HG03095 (cell line): ENCODE data around the gene CNGA3.

Source experiments
- ATAC-seq: cut with Tn5 transposase; IDR thresholded peaks from one replicate; pipeline ENCODE4 v1.9.1; 2021; ENCODE audit warnings: moderate library complexity; ENCODE audit not compliant: unreplicated experiment

Gene CNGA3

GRCh38 chr2:98327776-98328175 lies 18.5 kb upstream of the CNGA3 start:
- ATAC-seq, result no peak

GRCh38 chr2:98329549-98329948 lies 16.7 kb upstream of the CNGA3 start:
- ATAC-seq, result no peak

GRCh38 chr2:98332989-98333388 lies 13.3 kb upstream of the CNGA3 start:
- no peak for ATAC-seq

GRCh38 chr2:98333922-98334321 lies 12.3 kb upstream of the CNGA3 start:
- ATAC-seq, result no peak

GRCh38 chr2:98334439-98335078 lies 11.7 kb upstream of the CNGA3 start:
- ATAC-seq, result no peak

- ATAC-seq, result no peak
Measured at GRCh38 chr2:98335271-98335670, 11.0 kb upstream of the CNGA3 start.

- ATAC-seq, result no peak
Measured at GRCh38 chr2:98341241-98341640, 5.0 kb upstream of the CNGA3 start.

- ATAC-seq, result no peak
Measured at GRCh38 chr2:98343285-98343684, 3.0 kb upstream of the CNGA3 start.

GRCh38 chr2:98347298-98348065 lies 1.2 kb downstream of the CNGA3 start:
- no peak for ATAC-seq

GRCh38 chr2:98348066-98348561 lies 1.9 kb downstream of the CNGA3 start:
- ATAC-seq, result no peak

GRCh38 chr2:98350411-98350810 lies 4.2 kb downstream of the CNGA3 start:
- ATAC-seq, result no peak

- ATAC-seq, result no peak
Measured at GRCh38 chr2:98355881-98356280, 9.6 kb downstream of the CNGA3 start.

GRCh38 chr2:98356729-98357128 lies 10.5 kb downstream of the CNGA3 start:
- no peak for ATAC-seq

GRCh38 chr2:98357849-98358248 lies 11.6 kb downstream of the CNGA3 start:
- ATAC-seq, result no peak

- ATAC-seq, result no peak
Measured at GRCh38 chr2:98359986-98360385, 13.7 kb downstream of the CNGA3 start.

GRCh38 chr2:98367721-98368120 lies 21.5 kb downstream of the CNGA3 start:
- no peak for ATAC-seq

- no peak for ATAC-seq
Measured at GRCh38 chr2:98369710-98370239, 23.5 kb downstream of the CNGA3 start.

- ATAC-seq, result no peak
Measured at GRCh38 chr2:98372121-98372520, 25.9 kb downstream of the CNGA3 start.

- no peak for ATAC-seq
Measured at GRCh38 chr2:98372579-98372978, 26.3 kb downstream of the CNGA3 start.

- no peak for ATAC-seq
Measured at GRCh38 chr2:98374286-98374685, 28.0 kb downstream of the CNGA3 start.

GRCh38 chr2:98374958-98375570 lies 28.8 kb downstream of the CNGA3 start:
- ATAC-seq, result no peak
